HL-60 (cell line): ENCODE measurements around the gene KCNJ1.

Experiments
- TF ChIP-seq, protein P1 (sequence below): IDR thresholded peaks from one replicate; pipeline ENCODE4 v1.5.1; 2011; ENCODE audit warnings: low read length, control low read depth, inconsistent platforms; ENCODE audit not compliant: insufficient read depth
- TF ChIP-seq, protein P2 (sequence below): IDR thresholded peaks from 2 replicates; pipeline ENCODE4 v1.6.1; 2012; ENCODE audit warnings: low read depth; ENCODE audit not compliant: insufficient replicate concordance

DNA sequence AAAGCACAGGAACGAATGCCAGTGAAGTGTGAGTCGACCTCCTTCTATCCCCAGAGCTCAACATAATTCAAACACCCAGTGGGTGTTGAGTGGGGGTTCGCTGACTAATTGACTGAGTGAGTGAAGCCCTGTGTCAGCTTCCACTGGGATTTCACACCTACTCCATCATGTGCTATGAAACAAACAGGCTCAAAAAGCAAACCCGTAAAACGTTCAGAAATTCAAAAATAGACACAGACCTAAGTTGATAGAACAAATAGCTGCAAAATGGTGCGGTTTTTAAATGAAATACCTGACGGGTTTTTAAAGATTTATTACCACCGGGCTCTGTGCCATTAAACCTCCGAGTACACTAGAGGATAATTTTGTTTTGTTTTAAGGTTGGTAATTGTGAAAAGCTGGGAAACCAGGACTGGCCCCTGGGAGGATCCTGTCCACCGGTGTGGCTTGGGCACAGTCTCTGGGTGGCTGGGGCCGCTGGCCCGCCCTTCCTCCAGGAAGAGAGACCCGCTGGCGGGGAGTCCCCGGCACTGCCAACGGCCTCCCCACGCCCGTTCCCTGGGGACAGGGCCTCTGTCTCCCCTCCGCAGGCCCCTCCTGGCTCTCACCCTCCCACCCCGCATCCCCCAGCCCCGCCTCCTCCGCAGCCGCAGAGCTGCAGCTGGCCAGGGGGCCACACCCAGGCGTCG lies 37.7 kb upstream of the KCNJ1 start:
- TF ChIP-seq, protein P1, sequence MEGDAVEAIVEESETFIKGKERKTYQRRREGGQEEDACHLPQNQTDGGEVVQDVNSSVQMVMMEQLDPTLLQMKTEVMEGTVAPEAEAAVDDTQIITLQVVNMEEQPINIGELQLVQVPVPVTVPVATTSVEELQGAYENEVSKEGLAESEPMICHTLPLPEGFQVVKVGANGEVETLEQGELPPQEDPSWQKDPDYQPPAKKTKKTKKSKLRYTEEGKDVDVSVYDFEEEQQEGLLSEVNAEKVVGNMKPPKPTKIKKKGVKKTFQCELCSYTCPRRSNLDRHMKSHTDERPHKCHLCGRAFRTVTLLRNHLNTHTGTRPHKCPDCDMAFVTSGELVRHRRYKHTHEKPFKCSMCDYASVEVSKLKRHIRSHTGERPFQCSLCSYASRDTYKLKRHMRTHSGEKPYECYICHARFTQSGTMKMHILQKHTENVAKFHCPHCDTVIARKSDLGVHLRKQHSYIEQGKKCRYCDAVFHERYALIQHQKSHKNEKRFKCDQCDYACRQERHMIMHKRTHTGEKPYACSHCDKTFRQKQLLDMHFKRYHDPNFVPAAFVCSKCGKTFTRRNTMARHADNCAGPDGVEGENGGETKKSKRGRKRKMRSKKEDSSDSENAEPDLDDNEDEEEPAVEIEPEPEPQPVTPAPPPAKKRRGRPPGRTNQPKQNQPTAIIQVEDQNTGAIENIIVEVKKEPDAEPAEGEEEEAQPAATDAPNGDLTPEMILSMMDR = no peak
- TF ChIP-seq, protein P2, sequence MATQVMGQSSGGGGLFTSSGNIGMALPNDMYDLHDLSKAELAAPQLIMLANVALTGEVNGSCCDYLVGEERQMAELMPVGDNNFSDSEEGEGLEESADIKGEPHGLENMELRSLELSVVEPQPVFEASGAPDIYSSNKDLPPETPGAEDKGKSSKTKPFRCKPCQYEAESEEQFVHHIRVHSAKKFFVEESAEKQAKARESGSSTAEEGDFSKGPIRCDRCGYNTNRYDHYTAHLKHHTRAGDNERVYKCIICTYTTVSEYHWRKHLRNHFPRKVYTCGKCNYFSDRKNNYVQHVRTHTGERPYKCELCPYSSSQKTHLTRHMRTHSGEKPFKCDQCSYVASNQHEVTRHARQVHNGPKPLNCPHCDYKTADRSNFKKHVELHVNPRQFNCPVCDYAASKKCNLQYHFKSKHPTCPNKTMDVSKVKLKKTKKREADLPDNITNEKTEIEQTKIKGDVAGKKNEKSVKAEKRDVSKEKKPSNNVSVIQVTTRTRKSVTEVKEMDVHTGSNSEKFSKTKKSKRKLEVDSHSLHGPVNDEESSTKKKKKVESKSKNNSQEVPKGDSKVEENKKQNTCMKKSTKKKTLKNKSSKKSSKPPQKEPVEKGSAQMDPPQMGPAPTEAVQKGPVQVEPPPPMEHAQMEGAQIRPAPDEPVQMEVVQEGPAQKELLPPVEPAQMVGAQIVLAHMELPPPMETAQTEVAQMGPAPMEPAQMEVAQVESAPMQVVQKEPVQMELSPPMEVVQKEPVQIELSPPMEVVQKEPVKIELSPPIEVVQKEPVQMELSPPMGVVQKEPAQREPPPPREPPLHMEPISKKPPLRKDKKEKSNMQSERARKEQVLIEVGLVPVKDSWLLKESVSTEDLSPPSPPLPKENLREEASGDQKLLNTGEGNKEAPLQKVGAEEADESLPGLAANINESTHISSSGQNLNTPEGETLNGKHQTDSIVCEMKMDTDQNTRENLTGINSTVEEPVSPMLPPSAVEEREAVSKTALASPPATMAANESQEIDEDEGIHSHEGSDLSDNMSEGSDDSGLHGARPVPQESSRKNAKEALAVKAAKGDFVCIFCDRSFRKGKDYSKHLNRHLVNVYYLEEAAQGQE = no peak
